Measurements from ENCODE around the gene AP2S1. TPM values are rescaled to one million over a fixed set of nuclear protein-coding genes. Genes with fewer than 3 reads are reported as not detected.

AP2S1 gene
- total RNA-seq, result 226 and 229 TPM in 2 replicates
- long read RNA-seq, transcript AP2S1-209 (5 exons, 898 nt), result minor isoform, 14 of 73 reads
- long read RNA-seq, transcript AP2S1-201 (5 exons, 935 nt), result major isoform, 52 of 73 reads
- long read RNA-seq, partial matches to known transcripts, result 0 of 73 reads
- long read RNA-seq, other reads (novel, unspliced or antisense), result 1 of 73 reads

- no peaks in the 10 kb centered on the region for H3K9me3 Mint-ChIP-seq (ENCODE audit: unreplicated experiment)
- TF ChIP-seq CTCF (IDR thresholded peaks at IDR 0.05), result no peak
- DNase-seq (ENCODE audit: extremely low spot score, unreplicated experiment), result peak; percentile 98
- peak within 1 kb of the TSS; percentile 98 for H3K4me3 Mint-ChIP-seq (ENCODE audit: unreplicated experiment)
- peaks cover 21% of the 10 kb centered on the region for H3K4me1 Mint-ChIP-seq (ENCODE audit: unreplicated experiment)
- H3K27ac Mint-ChIP-seq (ENCODE audit: unreplicated experiment), result peak within 1 kb of the TSS; percentile 99
- peaks cover 9% of the 10 kb centered on the region for H3K36me3 Mint-ChIP-seq (ENCODE audit: unreplicated experiment)
- H3K27me3 Mint-ChIP-seq (ENCODE audit: unreplicated experiment), result no peaks in the 10 kb centered on the region
Observed at GRCh38 chr19:46850228-46851203, at the start of gene AP2S1. AP2S1 (minus strand) TSS chr19:46850846; CDS start chr19:46850766, 80 bp downstream.

GRCh38 chr19:46900341-46900740, 49.7 kb upstream of the AP2S1 start:
- peak overlapping the region; percentile 45 for H3K27ac Mint-ChIP-seq (ENCODE audit: unreplicated experiment)
- H3K27me3 Mint-ChIP-seq (ENCODE audit: unreplicated experiment), result no peaks in the 10 kb centered on the region
- H3K9me3 Mint-ChIP-seq (ENCODE audit: unreplicated experiment), result no peaks in the 10 kb centered on the region
- TF ChIP-seq CTCF (IDR thresholded peaks at IDR 0.05), result no peak
- H3K36me3 Mint-ChIP-seq (ENCODE audit: unreplicated experiment), result peaks cover 4% of the 10 kb centered on the region
- H3K4me1 Mint-ChIP-seq (ENCODE audit: unreplicated experiment), result peaks cover 73% of the 10 kb centered on the region
- no peak for DNase-seq (ENCODE audit: extremely low spot score, unreplicated experiment)
- no peak overlapping the region for H3K4me3 Mint-ChIP-seq (ENCODE audit: unreplicated experiment)

- Mint-ChIP-seq H3K27ac (ENCODE audit: unreplicated experiment) (peak overlapping the region; percentile 63), H3K4me1 (ENCODE audit: unreplicated experiment) (peaks cover 72% of the 10 kb centered on the region), H3K4me3 (ENCODE audit: unreplicated experiment) (no peak overlapping the region)
Observed at GRCh38 chr19:46898731-46899130, 48.1 kb upstream of the AP2S1 start.

GRCh38 chr19:46896076-46896794, 45.6 kb upstream of the AP2S1 start:
- Mint-ChIP-seq H3K36me3 (ENCODE audit: unreplicated experiment) (peaks cover 7% of the 10 kb centered on the region), H3K27me3 (ENCODE audit: unreplicated experiment) (no peaks in the 10 kb centered on the region), H3K27ac (ENCODE audit: unreplicated experiment) (peak overlapping the region; percentile 64), H3K9me3 (ENCODE audit: unreplicated experiment) (no peaks in the 10 kb centered on the region), H3K4me1 (ENCODE audit: unreplicated experiment) (peaks cover 64% of the 10 kb centered on the region), H3K4me3 (ENCODE audit: unreplicated experiment) (no peak overlapping the region)
- no peak for DNase-seq (ENCODE audit: extremely low spot score, unreplicated experiment)
- no peak for TF ChIP-seq CTCF (IDR thresholded peaks at IDR 0.05)

More at GRCh38 chr19:46898731-46899130, 48.1 kb upstream of the AP2S1 start:
- H3K36me3 Mint-ChIP-seq (ENCODE audit: unreplicated experiment), result peaks cover 7% of the 10 kb centered on the region
- TF ChIP-seq CTCF (IDR thresholded peaks at IDR 0.05), result no peak
- H3K27me3 Mint-ChIP-seq (ENCODE audit: unreplicated experiment), result no peaks in the 10 kb centered on the region
- H3K9me3 Mint-ChIP-seq (ENCODE audit: unreplicated experiment), result no peaks in the 10 kb centered on the region
- DNase-seq (ENCODE audit: extremely low spot score, unreplicated experiment), result no peak
